Fibroblast of skin of scalp (primary cell): ENCODE measurements around the gene TMEM80.
A peak's percentile ranks its signal among the peaks of the same experiment; 100 is the strongest.
"Not testable (repeated sequence)": the region's sequence is repeated elsewhere in the genome, so short reads cannot be mapped to it uniquely, and the experiment has no call there.

Experiments
- DNase-seq: peaks from one replicate; pipeline ENCODE4 v3.0.0-alpha.2; 2013

TMEM80 gene

GRCh38 chr11:721741-722345 lies 26.2 kb downstream of the TMEM80 start:
- no peak for DNase-seq

GRCh38 chr11:722346-722811 lies 26.8 kb downstream of the TMEM80 start:
- no peak for DNase-seq

- peak; percentile 59 for DNase-seq
These were observed 27.7 kb downstream of the TMEM80 start for GRCh38 chr11:723120-723883.

GRCh38 chr11:724049-724777 lies 28.6 kb downstream of the TMEM80 start:
- no peak for DNase-seq

GRCh38 chr11:724778-725386 lies 29.3 kb downstream of the TMEM80 start:
- no peak for DNase-seq

- no peak for DNase-seq
These were observed 30.1 kb downstream of the TMEM80 start for GRCh38 chr11:725624-726202.

- no peak for DNase-seq
These were observed 30.9 kb downstream of the TMEM80 start for GRCh38 chr11:726278-727220.

- no peak for DNase-seq
These were observed 31.7 kb downstream of the TMEM80 start for GRCh38 chr11:727281-727701.

GRCh38 chr11:727859-728748 lies 32.5 kb downstream of the TMEM80 start:
- peak; percentile 70 for DNase-seq

GRCh38 chr11:728901-729491 lies 33.4 kb downstream of the TMEM80 start:
- no peak for DNase-seq

- DNase-seq: no peak
These were observed 34.0 kb downstream of the TMEM80 start for GRCh38 chr11:729492-730074.

GRCh38 chr11:733072-733471 lies 37.5 kb downstream of the TMEM80 start:
- no peak for DNase-seq

GRCh38 chr11:734541-734940 lies 38.9 kb downstream of the TMEM80 start:
- DNase-seq: not testable (repeated sequence)

- no peak for DNase-seq
These were observed 41.8 kb downstream of the TMEM80 start for GRCh38 chr11:737366-737765.

GRCh38 chr11:737899-738298 lies 42.3 kb downstream of the TMEM80 start:
- DNase-seq: not testable (repeated sequence)

GRCh38 chr11:742156-742546 lies 46.5 kb downstream of the TMEM80 start:
- DNase-seq: no peak

- no peak for DNase-seq
These were observed 47.1 kb downstream of the TMEM80 start for GRCh38 chr11:742571-743201.

- no peak for DNase-seq
These were observed 49.8 kb downstream of the TMEM80 start for GRCh38 chr11:745428-745827.
